Activated CD8-positive, alpha-beta T cell treated with anti-CD3 and anti-CD28 coated beads for 36 hours (primary cell): Measurements from ENCODE around the gene CACNG3. TPM values are rescaled to one million over a fixed set of nuclear protein-coding genes. Genes with fewer than 3 reads are reported as not detected.

Experiments used
- ATAC-seq: fragments of 200-7000 bp; cut with Tn5 transposase; one replicate; pipeline ENCODE4 v1.10.0; 2021; ENCODE audit warnings: mild to moderate bottlenecking, moderate library complexity
- CTCF ChIA-PET: fragments of 350-600 bp; sonication (Branson Sonifier 250); formaldehyde crosslinking; loops from one replicate; lab custom pipeline; 2021; ENCODE audit warnings: antibody characterized with exemption; lab: Charles Lee
- POLR2A ChIA-PET: fragments of 350-600 bp; sonication (Branson Sonifier 250); formaldehyde crosslinking; loops from one replicate; lab custom pipeline; 2021; ENCODE audit warnings: antibody characterized with exemption; lab: Charles Lee
- DNase-seq: peaks from one replicate; pipeline ENCODE4 v3.0.0-alpha.2; 2020
- H3K27ac Mint-ChIP-seq: one replicate; pipeline ENCODE4 v1.8.0; 2021; ENCODE audit warnings: mild to moderate bottlenecking, mixed read lengths
- H3K27me3 Mint-ChIP-seq: one replicate; pipeline ENCODE4 v1.8.0; 2021; ENCODE audit warnings: mixed read lengths
- H3K36me3 Mint-ChIP-seq: one replicate; pipeline ENCODE4 v1.8.0; 2021; ENCODE audit warnings: low read depth, mixed read lengths
- H3K4me1 Mint-ChIP-seq: one replicate; pipeline ENCODE4 v1.8.0; 2021; ENCODE audit warnings: low read depth, mixed read lengths
- H3K4me3 Mint-ChIP-seq: one replicate; pipeline ENCODE4 v1.8.0; 2021; ENCODE audit warnings: mild to moderate bottlenecking, moderate library complexity, mixed read lengths
- H3K9me3 Mint-ChIP-seq: one replicate; pipeline ENCODE4 v1.8.0; 2021; ENCODE audit warnings: mixed read lengths
- CTCF ChIP-seq: fragments of 200-600 bp; IDR thresholded peaks from one replicate; pipeline ENCODE4 v1.8.0; 2022; ENCODE audit warnings: antibody characterized with exemption, mild to moderate bottlenecking
- intact Hi-C: fragments of 100-400 bp; cut with micrococcal nuclease; formaldehyde crosslinking; loops from one replicate; pipeline ENCODE4 v1.10.0; 2022
- total RNA-seq, 2 experiments: library from RNA; stranded (reverse); gene quantifications; one replicate each; pipeline ENCODE4 v1.2.3, GENCODE V29; 2021

The CACNG3 gene
- total RNA-seq, 2 experiments from 2014 or later: not detected

DNA sequence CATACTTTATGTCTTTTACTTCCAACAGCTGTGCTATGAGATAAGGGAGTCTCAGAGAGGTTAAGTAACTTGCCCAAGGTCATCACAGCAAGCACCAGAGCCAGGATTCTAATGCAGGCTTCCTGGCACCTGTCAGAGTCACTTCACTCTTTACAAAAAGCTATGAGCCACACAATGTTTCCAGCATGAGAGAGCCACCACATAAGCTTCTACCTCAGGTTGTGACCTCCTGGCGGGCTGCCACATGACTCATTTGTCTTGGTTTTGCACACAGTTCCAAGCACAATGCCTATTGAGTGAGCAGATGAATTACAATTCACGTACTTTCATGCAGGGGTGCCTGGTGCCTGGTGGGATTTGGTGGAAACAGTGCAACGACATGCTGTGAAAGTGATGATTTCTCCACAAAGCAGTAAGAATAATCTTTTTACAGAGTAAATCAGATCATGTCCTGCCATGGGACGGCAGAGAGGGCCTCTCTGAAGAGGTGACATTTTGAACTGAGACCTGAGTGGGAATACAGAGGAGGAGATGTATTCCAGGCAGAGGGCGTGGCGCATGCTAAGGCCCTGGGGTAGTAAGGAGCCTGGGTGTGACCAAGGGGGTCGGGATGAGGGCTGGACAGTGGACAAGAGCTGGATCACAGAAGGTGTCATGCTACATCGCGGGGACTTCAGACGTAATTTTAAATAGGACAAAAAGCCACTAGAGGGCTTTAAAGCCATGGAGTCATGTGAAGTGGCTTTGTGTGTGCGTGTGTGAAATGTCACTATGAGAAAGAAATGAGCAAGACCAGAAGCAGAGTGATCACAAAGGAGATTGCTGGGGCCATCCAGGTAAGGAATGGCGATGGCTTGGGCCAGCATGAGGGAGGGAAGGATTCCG, 53.4 kb downstream of the CACNG3 start:
- ChIA-PET POLR2A (no interaction called here), CTCF (no interaction called here)
- intact Hi-C loops: no loop called here
- Mint-ChIP-seq H3K27me3 (peaks cover 16% of the 10 kb centered on the region), H3K36me3 (no peaks in the 10 kb centered on the region), H3K9me3 (no peaks in the 10 kb centered on the region), H3K4me1 (no peaks in the 10 kb centered on the region), H3K27ac (no peak overlapping the region), H3K4me3 (no peak overlapping the region)
- TF ChIP-seq CTCF: no peak
- peak; percentile 73 for DNase-seq
- ATAC-seq: no peak

DNA sequence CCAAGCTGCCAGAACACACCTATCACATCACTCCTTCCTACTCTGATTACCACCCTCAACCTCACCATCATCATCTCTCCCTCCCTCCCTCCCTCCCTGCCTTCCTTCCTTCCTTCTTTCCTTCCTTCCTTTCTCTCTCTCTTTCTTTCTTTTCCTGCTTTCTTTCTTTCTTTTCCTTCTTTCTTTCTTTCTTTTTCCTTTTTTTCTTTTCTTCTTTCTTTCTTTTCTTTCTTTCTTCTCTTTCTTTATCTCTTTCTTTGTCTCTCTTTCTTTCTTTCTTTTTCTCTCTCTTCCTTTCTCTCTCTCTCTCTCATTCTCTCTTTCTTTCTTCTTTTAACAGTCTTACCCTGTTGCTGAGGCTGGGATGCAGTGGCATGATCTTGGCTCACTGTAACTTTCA, 59.2 kb downstream of the CACNG3 start:
- no peak overlapping the region for H3K4me3 Mint-ChIP-seq
- H3K36me3 Mint-ChIP-seq: no peaks in the 10 kb centered on the region
- no peak for ATAC-seq
- CTCF ChIA-PET: no interaction called here
- no peaks in the 10 kb centered on the region for H3K4me1 Mint-ChIP-seq
- intact Hi-C loops: no loop called here
- H3K9me3 Mint-ChIP-seq: no peaks in the 10 kb centered on the region
- DNase-seq: no peak
- TF ChIP-seq CTCF: no peak
- POLR2A ChIA-PET: no interaction called here
- peaks cover 16% of the 10 kb centered on the region for H3K27me3 Mint-ChIP-seq
- no peak overlapping the region for H3K27ac Mint-ChIP-seq

GRCh38 chr16:24318680-24319079, 62.5 kb downstream of the CACNG3 start:
- Mint-ChIP-seq H3K4me1 (no peaks in the 10 kb centered on the region), H3K4me3 (no peak overlapping the region), H3K27ac (no peak overlapping the region), H3K27me3 (peaks cover 12% of the 10 kb centered on the region), H3K9me3 (no peaks in the 10 kb centered on the region), H3K36me3 (no peaks in the 10 kb centered on the region)
- ATAC-seq: no peak
- ChIA-PET CTCF (no interaction called here), POLR2A (no interaction called here)
- intact Hi-C loops: no loop called here
- no peak for TF ChIP-seq CTCF
- DNase-seq: no peak

DNA sequence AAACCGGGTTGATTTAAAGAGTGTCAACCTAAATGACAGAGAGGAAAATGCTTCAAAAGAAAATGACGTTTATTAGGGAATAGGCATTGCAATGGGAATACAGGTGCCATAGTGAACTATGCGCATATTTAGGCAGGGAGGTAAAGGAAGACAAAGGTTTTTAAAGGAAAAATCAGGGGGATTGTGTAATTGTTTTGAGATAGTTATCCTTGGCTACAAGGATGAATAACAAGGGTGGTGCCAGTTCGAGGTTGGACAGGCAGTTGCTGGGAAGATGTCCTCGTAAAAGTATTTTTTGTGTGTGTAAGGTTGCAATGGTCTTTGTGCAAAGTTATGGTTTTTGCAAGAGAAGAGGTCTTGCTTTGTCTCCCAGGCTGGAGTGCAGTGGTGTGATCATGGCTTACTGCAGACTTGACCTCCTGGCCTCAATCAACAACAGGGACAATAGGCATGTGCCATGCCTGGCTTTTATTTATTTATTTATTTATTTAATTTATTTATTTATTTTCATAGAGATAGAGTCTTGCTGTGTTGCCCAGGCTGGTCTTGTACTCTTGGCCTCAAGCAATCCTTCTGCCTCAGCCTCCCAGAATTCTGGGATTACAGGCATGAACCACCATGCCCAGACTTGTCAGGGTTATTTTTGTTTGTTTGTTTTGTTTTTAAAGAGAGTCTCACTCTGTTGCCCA, 63.1 kb downstream of the CACNG3 start:
- ATAC-seq (no peak), DNase-seq (no peak)
- Mint-ChIP-seq H3K27ac (no peak overlapping the region), H3K9me3 (no peaks in the 10 kb centered on the region), H3K36me3 (no peaks in the 10 kb centered on the region), H3K4me3 (no peak overlapping the region), H3K27me3 (peaks cover 14% of the 10 kb centered on the region), H3K4me1 (no peaks in the 10 kb centered on the region)
- CTCF ChIA-PET: no interaction called here
- POLR2A ChIA-PET: no interaction called here
- no peak for TF ChIP-seq CTCF
- intact Hi-C loops: no loop called here

DNA sequence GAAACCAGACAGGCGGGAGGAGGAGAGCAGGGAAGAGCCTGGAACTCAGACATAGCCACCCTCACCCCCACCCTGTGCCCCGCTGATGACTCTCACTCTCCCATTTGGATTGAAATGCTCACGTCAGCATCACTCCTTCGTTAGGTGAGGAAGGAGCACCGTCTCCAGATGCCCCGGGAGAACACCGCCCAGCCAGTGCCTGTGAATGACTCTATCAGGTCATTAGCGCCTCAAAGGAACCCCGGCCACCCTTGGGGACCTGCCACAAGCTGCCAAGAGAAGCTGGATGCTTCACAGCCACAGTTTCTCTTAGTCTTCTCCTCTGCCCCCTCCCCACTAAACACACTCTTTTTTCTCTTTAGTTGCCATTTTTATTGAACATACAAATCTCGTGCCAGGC, 66.0 kb downstream of the CACNG3 start:
- H3K27me3 Mint-ChIP-seq: peaks cover 9% of the 10 kb centered on the region
- H3K36me3 Mint-ChIP-seq: no peaks in the 10 kb centered on the region
- POLR2A ChIA-PET: no interaction called here
- H3K4me3 Mint-ChIP-seq: no peak overlapping the region
- H3K27ac Mint-ChIP-seq: no peak overlapping the region
- no peak for TF ChIP-seq CTCF
- intact Hi-C loops: no loop called here
- no peaks in the 10 kb centered on the region for H3K4me1 Mint-ChIP-seq
- DNase-seq: no peak
- ATAC-seq: no peak
- CTCF ChIA-PET: interaction anchor here (0.6 to 1.5 kb wide), 2 partner anchors 182 to 195 kb away, joined by 3 to 5 read pairs; no protein-coding TSS in a partner anchor
- no peaks in the 10 kb centered on the region for H3K9me3 Mint-ChIP-seq
